KBM-7 (cell line): ENCODE measurements around the gene CYP4A22.

Experiments used
- DNase-seq: peaks from one replicate; pipeline ENCODE4 v3.0.0-alpha.2; 2015
- in situ Hi-C: fragments of 300-500 bp; cut with MboI; formaldehyde crosslinking; loops from 2 replicates; pipeline ENCODE4 v1.14.3; 2020; ENCODE audit warnings: low sequenced_read_pairs, low pct_unique_long_range_greater_than_20kb, mixed read lengths

Gene CYP4A22

GRCh38 chr1:47181955-47182675 is 44.9 kb downstream of the CYP4A22 start:
- in situ Hi-C loops, result loop anchor here (25.0 kb wide), 1 partner anchor 530 kb away; no protein-coding TSS in a partner anchor
- DNase-seq, result no peak

- DNase-seq, result no peak
- in situ Hi-C loops, result loop anchor here (25.0 kb wide), 1 partner anchor 530 kb away; no protein-coding TSS in a partner anchor
Measured at GRCh38 chr1:47182676-47183235, 45.5 kb downstream of the CYP4A22 start.

GRCh38 chr1:47183308-47184089 is 46.3 kb downstream of the CYP4A22 start:
- no peak for DNase-seq
- in situ Hi-C loops, result loop anchor here (25.0 kb wide), 1 partner anchor 529 kb away; no protein-coding TSS in a partner anchor

GRCh38 chr1:47184090-47184821 is 47.0 kb downstream of the CYP4A22 start:
- no peak for DNase-seq
- in situ Hi-C loops, result loop anchor here (25.0 kb wide), 1 partner anchor 528 kb away; no protein-coding TSS in a partner anchor

- no peak for DNase-seq
- in situ Hi-C loops, result loop anchor here (25.0 kb wide), 1 partner anchor 527 kb away; no protein-coding TSS in a partner anchor
Measured at GRCh38 chr1:47184822-47185677, 47.8 kb downstream of the CYP4A22 start.

- DNase-seq, result no peak
- in situ Hi-C loops, result loop anchor here (25.0 kb wide), 1 partner anchor 526 kb away; no protein-coding TSS in a partner anchor
Measured at GRCh38 chr1:47186267-47187185, 49.3 kb downstream of the CYP4A22 start.

- in situ Hi-C loops, result loop anchor here (25.0 kb wide), 1 partner anchor 525 kb away; no protein-coding TSS in a partner anchor
- no peak for DNase-seq
Measured at GRCh38 chr1:47187231-47187925, 50.1 kb downstream of the CYP4A22 start.

GRCh38 chr1:47187926-47188250 is 50.6 kb downstream of the CYP4A22 start:
- no peak for DNase-seq
- in situ Hi-C loops, result loop anchor here (25.0 kb wide), 1 partner anchor 524 kb away; no protein-coding TSS in a partner anchor

- DNase-seq, result no peak
- in situ Hi-C loops, result loop anchor here (25.0 kb wide), 1 partner anchor 523 kb away; no protein-coding TSS in a partner anchor
Measured at GRCh38 chr1:47188791-47189785, 51.8 kb downstream of the CYP4A22 start.

GRCh38 chr1:47189844-47190508 is 52.7 kb downstream of the CYP4A22 start, which contains the start of gene PDZK1IP1:
Gene PDZK1IP1, minus strand, starts transcription at chr1:47190036. Its CDS starts 104 bp downstream, at chr1:47189932.
- no peak for DNase-seq
- in situ Hi-C loops, result loop anchor here (25.0 kb wide), 1 partner anchor 522 kb away; no protein-coding TSS in a partner anchor

- DNase-seq, result no peak
- in situ Hi-C loops, result loop anchor here (25.0 kb wide), 1 partner anchor 522 kb away; no protein-coding TSS in a partner anchor
Measured at GRCh38 chr1:47190509-47190855, 53.2 kb downstream of the CYP4A22 start.

GRCh38 chr1:47190857-47191256 is 53.6 kb downstream of the CYP4A22 start:
- DNase-seq, result no peak
- in situ Hi-C loops, result loop anchor here (25.0 kb wide), 1 partner anchor 521 kb away; no protein-coding TSS in a partner anchor

GRCh38 chr1:47191940-47192457 is 54.8 kb downstream of the CYP4A22 start:
- in situ Hi-C loops, result loop anchor here (25.0 kb wide), 1 partner anchor 520 kb away; no protein-coding TSS in a partner anchor
- DNase-seq, result no peak
